Natural killer cell (primary cell): ENCODE data around the gene PPEF1. TPM values are rescaled to one million over a fixed set of nuclear protein-coding genes. Genes with fewer than 3 reads are reported as not detected.

Source experiments
- ATAC-seq, 3 donors: fragments of 150-1000 bp in 2 of 3; fragments of 200-7000 bp in 1 of 3; cut with Tn5 transposase; 1 replicate in 1 of 3; 2 replicates in 2 of 3; pipeline ENCODE4 v1.10.0; 2021; ENCODE audit warnings: mild to moderate bottlenecking in 2 of 3, moderate library complexity in 2 of 3
- DNase-seq, 2 donors: peaks; one replicate each; pipeline versions ENCODE4 v3.0.0 to v3.0.0-alpha.2; 2013 to 2021; ENCODE audit warnings: mixed read lengths in 1 of 2
- H3K27ac ChIP-seq: one replicate; pipeline ENCODE4 v1.5.1; 2013; ENCODE audit warnings: mild to moderate bottlenecking, low read length
- H3K27me3 ChIP-seq: one replicate; pipeline ENCODE4 v1.6.1; 2013; ENCODE audit warnings: low read length; ENCODE audit not compliant: control insufficient read depth, insufficient read depth
- H3K36me3 ChIP-seq: one replicate; pipeline ENCODE4 v1.6.1; 2013; ENCODE audit warnings: low read length; ENCODE audit not compliant: control insufficient read depth, insufficient read depth
- H3K4me1 ChIP-seq: one replicate; pipeline ENCODE4 v1.6.1; 2013; ENCODE audit warnings: low read length; ENCODE audit not compliant: control insufficient read depth, insufficient read depth
- H3K4me3 ChIP-seq: one replicate; pipeline ENCODE4 v1.5.1; 2013; ENCODE audit warnings: low read length
- H3K9me3 ChIP-seq: one replicate; pipeline ENCODE4 v1.6.1; 2013; ENCODE audit warnings: low read length; ENCODE audit not compliant: control insufficient read depth, insufficient read depth
- H3K27ac Mint-ChIP-seq, 2 donors: one replicate each; pipeline ENCODE4 v1.8.0; 2022; ENCODE audit warnings: mild to moderate bottlenecking in 2 of 2, mixed read lengths in 2 of 2, moderate library complexity in 1 of 2
- H3K27me3 Mint-ChIP-seq, 2 donors: one replicate each; pipeline ENCODE4 v1.8.0; 2022; ENCODE audit warnings: low read depth in 2 of 2, mixed read lengths in 2 of 2
- H3K36me3 Mint-ChIP-seq: one replicate; pipeline ENCODE4 v1.8.0; 2022; ENCODE audit warnings: mixed read lengths
- H3K4me1 Mint-ChIP-seq, 2 donors: one replicate each; pipeline ENCODE4 v1.8.0; 2022; ENCODE audit warnings: mixed read lengths in 2 of 2
- H3K4me3 Mint-ChIP-seq: one replicate; pipeline ENCODE4 v1.8.0; 2022; ENCODE audit warnings: mild to moderate bottlenecking, moderate library complexity, mixed read lengths
- H3K9me3 Mint-ChIP-seq, 2 donors: one replicate each; pipeline ENCODE4 v1.8.0; 2022; ENCODE audit warnings: mixed read lengths in 2 of 2
- WGBS: methylation state at CpG from one replicate; pipeline ENCODE4 v1.1.7; 2013; ENCODE audit warnings: missing lambda C conversion rate; ENCODE audit not compliant: insufficient coverage; 5-methylcytosine and 5-hydroxymethylcytosine counted together
- intact Hi-C: fragments of 100-400 bp; cut with micrococcal nuclease; formaldehyde crosslinking; loops from one replicate; pipeline ENCODE4 v1.14.2; 2022
- total RNA-seq, 4 donors: library from RNA; stranded (reverse); fragments of 120-200 nt in 1 of 4; gene quantifications; one replicate each; pipeline versions ENCODE4 v1.2.3 to v1.2.4, GENCODE V29; 2013 to 2022
- TF ChIP-seq, protein P1 (sequence below): fragments of 200-600 bp; IDR thresholded peaks from one replicate; pipeline ENCODE4 v1.8.0; 2022; ENCODE audit warnings: antibody characterized with exemption

Gene PPEF1
- total RNA-seq, 3 donors from 2014 or later (not counting 1 experiment from before 2014, with no cell fraction given): 0.49 to 1.9 TPM; not detected in 1

- 80% methylated on average over 27 of the region's 27 CpGs for WGBS
- Mint-ChIP-seq H3K4me3 (no peak overlapping the region), H3K4me1 (no peaks in the 10 kb centered on the region), H3K27ac (no peak overlapping the region), H3K9me3 (no peaks in the 10 kb centered on the region), H3K36me3 (no peaks in the 10 kb centered on the region), H3K27me3 (peaks cover 0 to 3% of the 10 kb centered on the region in 2 donors)
- Histone ChIP-seq H3K27me3 (no peaks in the 10 kb centered on the region), H3K4me1 (no peaks in the 10 kb centered on the region), H3K4me3 (no peak overlapping the region), H3K27ac (no peak overlapping the region), H3K9me3 (no peaks in the 10 kb centered on the region), H3K36me3 (no peaks in the 10 kb centered on the region)
- no peak for ATAC-seq
- DNase-seq: no peak
- TF ChIP-seq, protein P1, sequence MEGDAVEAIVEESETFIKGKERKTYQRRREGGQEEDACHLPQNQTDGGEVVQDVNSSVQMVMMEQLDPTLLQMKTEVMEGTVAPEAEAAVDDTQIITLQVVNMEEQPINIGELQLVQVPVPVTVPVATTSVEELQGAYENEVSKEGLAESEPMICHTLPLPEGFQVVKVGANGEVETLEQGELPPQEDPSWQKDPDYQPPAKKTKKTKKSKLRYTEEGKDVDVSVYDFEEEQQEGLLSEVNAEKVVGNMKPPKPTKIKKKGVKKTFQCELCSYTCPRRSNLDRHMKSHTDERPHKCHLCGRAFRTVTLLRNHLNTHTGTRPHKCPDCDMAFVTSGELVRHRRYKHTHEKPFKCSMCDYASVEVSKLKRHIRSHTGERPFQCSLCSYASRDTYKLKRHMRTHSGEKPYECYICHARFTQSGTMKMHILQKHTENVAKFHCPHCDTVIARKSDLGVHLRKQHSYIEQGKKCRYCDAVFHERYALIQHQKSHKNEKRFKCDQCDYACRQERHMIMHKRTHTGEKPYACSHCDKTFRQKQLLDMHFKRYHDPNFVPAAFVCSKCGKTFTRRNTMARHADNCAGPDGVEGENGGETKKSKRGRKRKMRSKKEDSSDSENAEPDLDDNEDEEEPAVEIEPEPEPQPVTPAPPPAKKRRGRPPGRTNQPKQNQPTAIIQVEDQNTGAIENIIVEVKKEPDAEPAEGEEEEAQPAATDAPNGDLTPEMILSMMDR: no peak
- intact Hi-C loops: no loop called here
Measured at GRCh38 chrX:18873189-18873791, 165.8 kb downstream of the PPEF1 start.

DNA sequence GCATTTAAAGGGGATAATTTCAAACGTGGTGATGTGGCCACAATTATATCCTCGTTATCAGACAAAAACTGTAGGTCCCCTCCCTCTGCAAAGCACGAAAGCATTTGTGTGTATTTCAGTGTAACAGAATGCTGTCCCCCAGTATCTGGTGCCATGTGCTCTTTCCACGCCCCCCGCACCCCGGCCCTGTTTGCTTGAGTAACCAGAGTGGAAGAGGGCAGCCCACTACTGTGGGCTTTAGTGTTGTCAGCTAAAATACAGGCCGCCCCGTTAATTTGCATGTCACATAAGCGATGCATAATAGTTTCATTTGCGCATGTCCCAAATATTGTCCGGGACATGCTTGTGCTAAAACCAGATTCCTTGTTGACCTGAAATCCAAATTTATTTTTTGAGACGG is 166.4 kb downstream of the PPEF1 start:
- TF ChIP-seq, protein P1: no peak
- H3K36me3 ChIP-seq: no peaks in the 10 kb centered on the region

DNA sequence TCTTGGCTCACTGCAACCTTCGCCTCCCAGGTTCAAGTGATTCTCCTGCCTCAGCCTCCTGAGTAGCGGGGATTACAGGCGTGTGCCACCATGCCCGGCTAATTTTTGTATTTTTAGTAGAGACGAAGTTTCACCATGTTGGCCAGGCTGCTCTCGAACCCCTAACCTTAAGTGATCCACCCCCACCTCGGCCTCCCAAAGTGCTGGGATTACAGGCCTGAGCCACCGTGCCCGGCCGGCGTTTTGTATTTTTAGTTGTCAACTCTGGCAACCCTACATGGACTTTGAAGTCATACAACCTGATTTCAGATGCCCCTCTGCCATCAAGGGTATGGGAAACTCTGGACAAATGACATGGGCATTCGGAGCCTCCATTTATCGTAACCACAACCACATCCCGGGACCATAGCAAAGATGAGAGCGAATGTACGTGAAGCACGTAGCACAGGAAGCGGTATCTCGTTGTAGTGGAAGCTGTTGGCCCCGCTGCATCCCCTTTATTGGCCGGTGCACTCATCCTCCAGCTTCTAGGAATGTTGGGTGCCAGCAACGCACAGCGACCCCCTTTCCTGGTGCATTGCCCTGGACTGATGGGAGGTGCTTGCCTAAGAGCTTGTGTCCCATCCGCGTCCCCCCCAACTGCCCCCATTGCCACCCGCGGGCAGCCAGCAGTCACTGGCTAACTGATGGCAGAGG is 167.3 kb downstream of the PPEF1 start:
- Mint-ChIP-seq H3K27me3 (peaks cover 0 to 3% of the 10 kb centered on the region in 2 donors), H3K9me3 (no peaks in the 10 kb centered on the region), H3K4me1 (no peaks in the 10 kb centered on the region), H3K4me3 (no peak overlapping the region), H3K27ac (no peak overlapping the region), H3K36me3 (no peaks in the 10 kb centered on the region)
- H3K4me1 ChIP-seq: no peaks in the 10 kb centered on the region
- no peak for ATAC-seq
- no peaks in the 10 kb centered on the region for H3K36me3 ChIP-seq
- DNase-seq: no peak
- no peaks in the 10 kb centered on the region for H3K9me3 ChIP-seq
- no peak overlapping the region for H3K27ac ChIP-seq
- no peaks in the 10 kb centered on the region for H3K27me3 ChIP-seq
- intact Hi-C loops: no loop called here
- no peak overlapping the region for H3K4me3 ChIP-seq
- TF ChIP-seq, protein P1: no peak
- WGBS: 91% methylated on average over 27 of the region's 27 CpGs

More for the DNA sequence above, 166.4 kb downstream of the PPEF1 start:
- 94% methylated on average over 12 of the region's 12 CpGs for WGBS
- H3K9me3 ChIP-seq: no peaks in the 10 kb centered on the region
- Mint-ChIP-seq H3K27ac (no peak overlapping the region), H3K4me1 (no peaks in the 10 kb centered on the region), H3K9me3 (no peaks in the 10 kb centered on the region), H3K27me3 (peaks cover 0 to 3% of the 10 kb centered on the region in 2 donors), H3K36me3 (no peaks in the 10 kb centered on the region), H3K4me3 (no peak overlapping the region)
- H3K27ac ChIP-seq: no peak overlapping the region
- DNase-seq (no peak), ATAC-seq (no peak)
- no peak overlapping the region for H3K4me3 ChIP-seq
- H3K4me1 ChIP-seq: no peaks in the 10 kb centered on the region
- intact Hi-C loops: no loop called here
- no peaks in the 10 kb centered on the region for H3K27me3 ChIP-seq
